CD4-positive, alpha-beta T cell treated with Interleukin-17A for 4 hours (primary cell): Measurements from ENCODE around the gene LDLRAD3.

Experiments used
- DNase-seq: peaks from one replicate; pipeline ENCODE4 v3.0.0-alpha.2; 2020; ENCODE audit warnings: mixed read lengths

Gene LDLRAD3

GRCh38 chr11:35928688-35929395 lies 15.0 kb upstream of the LDLRAD3 start:
- no peak for DNase-seq

GRCh38 chr11:35930466-35930865 lies 13.4 kb upstream of the LDLRAD3 start:
- DNase-seq, result no peak

- no peak for DNase-seq
Observed at GRCh38 chr11:35932121-35932520, 11.7 kb upstream of the LDLRAD3 start.

- no peak for DNase-seq
Observed at GRCh38 chr11:35932681-35933319, 11.1 kb upstream of the LDLRAD3 start.

GRCh38 chr11:35933320-35933871 lies 10.5 kb upstream of the LDLRAD3 start:
- no peak for DNase-seq

- no peak for DNase-seq
Observed at GRCh38 chr11:35934271-35934670, 9.6 kb upstream of the LDLRAD3 start.

GRCh38 chr11:35934981-35935380 lies 8.9 kb upstream of the LDLRAD3 start:
- DNase-seq, result no peak

- DNase-seq, result no peak
Observed at GRCh38 chr11:35935390-35935789, 8.5 kb upstream of the LDLRAD3 start.

GRCh38 chr11:35937111-35937510 lies 6.8 kb upstream of the LDLRAD3 start:
- DNase-seq, result no peak

- no peak for DNase-seq
Observed at GRCh38 chr11:35937700-35938099, 6.2 kb upstream of the LDLRAD3 start.

GRCh38 chr11:35938231-35938630 lies 5.6 kb upstream of the LDLRAD3 start:
- no peak for DNase-seq

- no peak for DNase-seq
Observed at GRCh38 chr11:35943309-35943708, 553 bp upstream of the LDLRAD3 start.

GRCh38 chr11:35944503-35945136 lies 758 bp downstream of the LDLRAD3 start:
- DNase-seq, result no peak

- no peak for DNase-seq
Observed at GRCh38 chr11:35945137-35945518, 1.3 kb downstream of the LDLRAD3 start.

- no peak for DNase-seq
Observed at GRCh38 chr11:35946766-35947165, 2.9 kb downstream of the LDLRAD3 start.

- DNase-seq, result no peak
Observed at GRCh38 chr11:35947437-35947836, 3.6 kb downstream of the LDLRAD3 start.

GRCh38 chr11:35949242-35949641 lies 5.4 kb downstream of the LDLRAD3 start:
- no peak for DNase-seq

GRCh38 chr11:35950082-35950481 lies 6.2 kb downstream of the LDLRAD3 start:
- DNase-seq, result no peak

- DNase-seq, result no peak
Observed at GRCh38 chr11:35951680-35952079, 7.8 kb downstream of the LDLRAD3 start.

- no peak for DNase-seq
Observed at GRCh38 chr11:35953081-35953760, 9.4 kb downstream of the LDLRAD3 start.

- DNase-seq, result no peak
Observed at GRCh38 chr11:35954205-35954604, 10.3 kb downstream of the LDLRAD3 start.

GRCh38 chr11:35955636-35956035 lies 11.8 kb downstream of the LDLRAD3 start:
- no peak for DNase-seq

- no peak for DNase-seq
Observed at GRCh38 chr11:35962369-35963138, 18.7 kb downstream of the LDLRAD3 start.
